ENCODE measurements around the gene SIGLEC6.

SIGLEC6 gene

DNA sequence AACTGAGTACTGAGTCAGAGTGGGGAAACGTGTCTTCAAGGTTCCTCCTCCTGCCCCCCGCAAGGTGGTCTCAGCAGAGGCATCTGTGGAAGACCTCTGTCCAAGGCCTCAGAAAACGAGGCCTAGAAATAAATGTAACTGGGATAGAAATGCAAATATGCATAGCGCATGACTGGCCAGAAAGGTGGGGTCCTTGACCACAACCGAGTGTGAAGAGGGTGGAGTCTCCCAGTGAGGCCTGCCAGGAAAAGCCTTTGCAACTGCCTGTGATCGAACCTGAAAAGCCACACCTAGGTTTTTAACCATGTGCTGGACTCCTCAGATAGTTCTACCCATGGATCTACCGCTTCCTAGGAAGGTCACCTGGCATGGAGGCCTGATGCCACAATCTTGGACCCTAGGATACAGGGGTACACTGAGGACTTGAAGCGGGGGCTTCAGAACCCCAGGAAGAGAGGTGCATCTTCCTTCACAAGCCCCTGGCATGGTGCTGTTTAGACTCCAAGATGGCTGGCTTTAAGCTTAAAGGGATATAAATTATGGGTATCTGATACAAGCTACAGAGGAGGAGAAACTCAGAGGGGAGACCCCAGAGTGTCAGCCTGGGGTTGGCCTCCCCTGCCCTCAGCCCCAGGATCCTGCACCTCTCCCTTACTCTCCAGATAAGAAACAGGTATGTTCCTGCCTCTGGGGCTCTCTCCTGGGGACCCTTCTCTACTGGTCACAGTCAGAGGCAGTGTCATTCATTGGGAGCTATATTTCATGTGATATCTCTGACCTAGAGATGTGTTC, 18.3 kb upstream of the SIGLEC6 start:
- DNase-seq (ENCODE audit: low read depth in 2 of 2) = no peak
- H3K4me3 ChIP-seq (replicated peaks in 1 of 2; ENCODE audit: low read depth in 2 of 2, low read length in 2 of 2) = no peak overlapping the region
- TF ChIP-seq, protein P1, sequence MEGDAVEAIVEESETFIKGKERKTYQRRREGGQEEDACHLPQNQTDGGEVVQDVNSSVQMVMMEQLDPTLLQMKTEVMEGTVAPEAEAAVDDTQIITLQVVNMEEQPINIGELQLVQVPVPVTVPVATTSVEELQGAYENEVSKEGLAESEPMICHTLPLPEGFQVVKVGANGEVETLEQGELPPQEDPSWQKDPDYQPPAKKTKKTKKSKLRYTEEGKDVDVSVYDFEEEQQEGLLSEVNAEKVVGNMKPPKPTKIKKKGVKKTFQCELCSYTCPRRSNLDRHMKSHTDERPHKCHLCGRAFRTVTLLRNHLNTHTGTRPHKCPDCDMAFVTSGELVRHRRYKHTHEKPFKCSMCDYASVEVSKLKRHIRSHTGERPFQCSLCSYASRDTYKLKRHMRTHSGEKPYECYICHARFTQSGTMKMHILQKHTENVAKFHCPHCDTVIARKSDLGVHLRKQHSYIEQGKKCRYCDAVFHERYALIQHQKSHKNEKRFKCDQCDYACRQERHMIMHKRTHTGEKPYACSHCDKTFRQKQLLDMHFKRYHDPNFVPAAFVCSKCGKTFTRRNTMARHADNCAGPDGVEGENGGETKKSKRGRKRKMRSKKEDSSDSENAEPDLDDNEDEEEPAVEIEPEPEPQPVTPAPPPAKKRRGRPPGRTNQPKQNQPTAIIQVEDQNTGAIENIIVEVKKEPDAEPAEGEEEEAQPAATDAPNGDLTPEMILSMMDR (IDR thresholded peaks at IDR 0.05; ENCODE audit: low read depth, low read length) = no peak

DNA sequence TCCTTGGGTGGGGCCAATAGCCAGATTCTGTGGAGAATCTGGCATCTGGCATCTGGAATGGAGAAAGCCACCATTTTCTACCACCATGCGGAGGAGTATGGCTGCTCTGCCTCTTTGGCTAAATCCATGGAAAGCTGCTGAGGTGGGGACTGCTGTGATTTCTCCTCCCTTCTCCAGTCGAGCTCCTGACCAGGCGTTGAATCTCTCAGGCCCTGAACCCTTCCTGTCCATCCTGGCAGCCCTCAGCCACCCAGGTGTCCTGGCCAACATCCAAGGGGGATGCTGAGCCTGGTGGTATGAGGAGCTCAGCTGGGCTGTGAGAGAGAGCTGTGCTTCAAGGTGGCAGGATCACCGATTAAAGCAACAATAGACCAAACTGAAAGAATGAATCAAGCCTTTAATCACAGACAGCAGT, 17.4 kb upstream of the SIGLEC6 start:
- TF ChIP-seq, protein P1 (IDR thresholded peaks at IDR 0.05; ENCODE audit: low read depth, low read length) = no peak
- DNase-seq (ENCODE audit: low read depth in 2 of 2) = no peak
- no peak overlapping the region for H3K4me3 ChIP-seq (replicated peaks in 1 of 2; ENCODE audit: low read depth in 2 of 2, low read length in 2 of 2)

- no peak for DNase-seq (ENCODE audit: low read depth in 2 of 2)
- TF ChIP-seq, protein P1 (IDR thresholded peaks at IDR 0.05; ENCODE audit: low read depth, low read length) = no peak
- no peak overlapping the region for H3K4me3 ChIP-seq (replicated peaks in 1 of 2; ENCODE audit: low read depth in 2 of 2, low read length in 2 of 2)
Measured at GRCh38 chr19:51548213-51548651, 16.8 kb upstream of the SIGLEC6 start.

DNA sequence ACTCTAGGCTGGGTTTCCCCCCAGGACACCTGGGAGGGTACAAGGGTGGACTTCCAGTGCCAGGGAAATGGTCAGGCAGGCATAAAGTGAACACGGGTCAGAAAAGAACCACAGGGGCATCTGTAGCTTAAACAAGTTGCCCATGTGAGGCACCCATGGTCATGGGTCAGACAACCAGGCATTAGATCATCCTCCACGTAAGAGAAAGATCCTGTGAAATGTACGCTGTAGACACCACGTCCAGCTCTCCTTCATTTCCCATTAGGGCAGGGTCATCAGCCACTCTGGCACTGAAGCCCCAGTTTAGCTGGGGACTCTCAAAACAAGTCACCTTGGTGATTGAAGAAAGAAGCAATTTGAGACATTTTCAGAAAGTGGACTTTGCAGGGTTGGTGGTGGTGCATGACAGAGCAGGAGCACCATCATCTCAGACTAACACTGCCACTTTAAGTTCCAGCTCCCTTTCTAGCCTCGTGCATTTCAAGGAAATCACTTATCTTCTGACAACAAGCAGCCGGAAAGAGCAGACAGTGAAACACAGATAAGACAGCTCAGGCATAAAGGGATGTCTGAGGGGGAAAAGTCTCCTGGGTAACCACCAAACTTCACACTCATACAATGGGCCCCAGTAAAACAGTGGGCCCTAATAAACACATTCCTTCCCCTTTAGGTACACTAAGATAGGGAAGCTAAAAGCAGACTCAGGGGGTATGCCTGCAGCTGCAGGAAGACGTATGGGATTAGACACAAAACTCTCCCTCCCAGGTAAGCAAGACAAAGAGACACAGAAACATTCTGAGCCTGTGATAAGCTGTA, 16.1 kb upstream of the SIGLEC6 start:
- TF ChIP-seq, protein P1 (IDR thresholded peaks at IDR 0.05; ENCODE audit: low read depth, low read length) = no peak
- DNase-seq (ENCODE audit: low read depth in 2 of 2) = peak; percentile 11 to 47
- H3K4me3 ChIP-seq (replicated peaks in 1 of 2; ENCODE audit: low read depth in 2 of 2, low read length in 2 of 2) = no peak overlapping the region

DNA sequence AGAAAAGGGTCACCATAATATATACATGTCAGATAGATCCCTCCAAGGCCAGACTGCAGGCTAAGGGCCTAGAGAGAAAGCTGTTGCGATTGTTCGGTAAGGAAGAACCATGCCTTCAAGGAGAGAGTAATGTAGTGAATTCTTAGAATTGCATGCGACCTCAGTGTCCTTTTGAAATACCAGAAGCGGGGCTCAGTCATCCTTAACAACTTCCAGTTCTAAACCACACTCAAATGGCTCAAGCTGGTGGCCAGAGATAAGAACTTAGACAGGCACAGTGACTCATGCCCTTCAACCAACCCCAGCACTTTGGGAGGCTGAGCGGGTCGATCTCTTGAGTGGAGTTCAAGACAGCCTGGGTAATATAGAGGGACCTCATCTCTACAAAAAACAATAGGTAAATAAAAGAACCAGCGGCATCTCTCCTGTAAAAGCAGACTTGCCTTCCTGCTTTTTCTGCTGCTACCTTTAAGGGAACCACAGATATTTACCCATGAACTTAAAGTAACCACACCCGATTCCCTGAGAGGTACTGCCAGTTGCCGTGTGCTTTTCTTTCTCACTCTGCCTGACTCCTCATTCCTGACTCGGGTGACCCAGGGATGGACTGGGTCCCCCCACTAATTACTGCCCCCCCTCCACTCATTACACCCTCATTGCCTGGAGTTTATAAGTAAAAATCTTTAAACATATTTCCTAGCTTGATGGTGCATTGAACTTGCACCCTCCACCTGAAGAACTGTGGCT, 15.4 kb upstream of the SIGLEC6 start:
- TF ChIP-seq, protein P1 (IDR thresholded peaks at IDR 0.05; ENCODE audit: low read depth, low read length) = no peak
- peak; percentile 49 to 58 for DNase-seq (ENCODE audit: low read depth in 2 of 2)
- no peak overlapping the region for H3K4me3 ChIP-seq (replicated peaks in 1 of 2; ENCODE audit: low read depth in 2 of 2, low read length in 2 of 2)

DNA sequence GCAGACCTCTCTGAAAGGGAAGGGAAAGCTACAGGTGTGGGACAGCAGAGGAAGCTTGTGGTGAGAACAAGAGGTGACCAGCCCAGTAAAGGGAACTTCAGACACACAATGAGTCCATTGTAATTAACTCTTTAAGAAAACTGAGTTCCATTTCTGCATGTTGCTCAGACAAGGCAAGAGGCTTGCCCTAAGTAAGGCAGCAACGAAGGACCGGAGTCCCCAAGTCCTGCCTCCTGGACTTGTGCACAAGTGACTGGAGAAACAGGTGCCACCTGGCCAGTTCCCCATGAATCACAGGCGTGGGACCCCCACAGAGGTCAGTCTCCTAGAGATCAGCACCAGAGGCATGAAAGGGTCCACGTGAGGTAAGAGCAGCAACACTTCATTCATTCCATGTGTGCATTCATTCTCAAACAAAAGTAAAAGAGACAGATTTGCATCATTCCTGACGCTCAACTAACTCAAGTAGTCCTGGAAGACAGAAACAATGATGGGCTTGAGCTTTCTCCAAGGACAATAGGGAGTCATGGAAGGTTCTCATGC, 14.7 kb upstream of the SIGLEC6 start:
- DNase-seq (ENCODE audit: low read depth in 2 of 2) = no peak
- TF ChIP-seq, protein P1 (IDR thresholded peaks at IDR 0.05; ENCODE audit: low read depth, low read length) = no peak
- H3K4me3 ChIP-seq (replicated peaks in 1 of 2; ENCODE audit: low read depth in 2 of 2, low read length in 2 of 2) = no peak overlapping the region

Measured in cardiac fibroblast (primary cell).